ENCODE measurements around the gene RECQL. TPM values are rescaled to one million over a fixed set of nuclear protein-coding genes. Genes with fewer than 3 reads are reported as not detected.

The RECQL gene
- total RNA-seq, 1 experiment from 2014 or later = 40.3 TPM

DNA sequence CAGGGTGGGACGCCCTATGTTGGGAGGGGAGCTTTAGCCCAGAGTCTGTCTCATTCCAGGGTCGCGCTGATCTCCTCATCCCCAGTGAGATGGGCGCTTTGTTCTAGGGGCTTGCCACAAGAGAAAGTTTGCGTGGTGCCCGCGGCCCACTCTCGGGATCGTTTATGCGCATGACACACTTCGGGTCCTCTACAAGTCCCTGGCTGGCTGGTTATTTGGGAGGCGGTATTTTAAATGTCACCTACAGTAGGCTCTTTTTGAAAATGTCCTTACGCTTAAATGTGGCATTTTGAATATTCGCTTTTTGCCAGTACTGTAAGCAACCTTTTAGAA, 695 bp upstream of the RECQL start:
- POLR2A ChIA-PET = interaction anchor here (0.6 to 1.4 kb wide), 6 partner anchors 10 to 179 kb away, joined by 3 to 11 read pairs (median 6); partner anchors contain the start of genes LDHB and PYROXD1
- CTCF ChIA-PET = interaction anchor here (1.0 to 1.4 kb wide), 2 partner anchors 15 to 25 kb away, joined by 3 read pairs; no protein-coding TSS in a partner anchor
- no peak for ATAC-seq
- Mint-ChIP-seq H3K36me3 (peaks cover 7% of the 10 kb centered on the region; the same call in 1 of the 2 replicates), H3K9me3 (no peaks in the 10 kb centered on the region), H3K4me1 (peaks cover 14% of the 10 kb centered on the region), H3K4me3 (no peak overlapping the region), H3K27me3 (ENCODE audit: low read depth) (no peaks in the 10 kb centered on the region), H3K27ac (no peak overlapping the region)
- DNase-seq (ENCODE audit: low spot score) = no peak
- TF ChIP-seq ZNF263 (CRISPR knock-in tag; IDR thresholded peaks at IDR 0.05; ENCODE audit: low read depth) (no peak), MYBL2 (CRISPR knock-in tag; IDR thresholded peaks at IDR 0.05) (no peak), FOXJ3 (CRISPR knock-in tag; IDR thresholded peaks at IDR 0.05; ENCODE audit: borderline replicate concordance) (no peak), RORB (CRISPR knock-in tag; IDR thresholded peaks at IDR 0.05) (no peak), GABPB1 (CRISPR knock-in tag; IDR thresholded peaks at IDR 0.05) (no peak), OVOL2 (CRISPR knock-in tag; IDR thresholded peaks at IDR 0.05; ENCODE audit: borderline replicate concordance) (no peak), ESRRA (CRISPR knock-in tag; IDR thresholded peaks at IDR 0.05; ENCODE audit: borderline replicate concordance) (no peak), JAZF1 (CRISPR knock-in tag; IDR thresholded peaks at IDR 0.05) (no peak), NFE2L1 (CRISPR knock-in tag; IDR thresholded peaks at IDR 0.05) (no peak), HMGA2 (CRISPR knock-in tag; IDR thresholded peaks at IDR 0.05) (no peak), ZNF416 (CRISPR knock-in tag; IDR thresholded peaks at IDR 0.05) (no peak)
- TF ChIP-seq, protein P1, sequence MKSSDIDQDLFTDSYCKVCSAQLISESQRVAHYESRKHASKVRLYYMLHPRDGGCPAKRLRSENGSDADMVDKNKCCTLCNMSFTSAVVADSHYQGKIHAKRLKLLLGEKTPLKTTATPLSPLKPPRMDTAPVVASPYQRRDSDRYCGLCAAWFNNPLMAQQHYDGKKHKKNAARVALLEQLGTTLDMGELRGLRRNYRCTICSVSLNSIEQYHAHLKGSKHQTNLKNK (CRISPR knock-in tag; IDR thresholded peaks at IDR 0.05) = no peak
- TF ChIP-seq, protein P2, sequence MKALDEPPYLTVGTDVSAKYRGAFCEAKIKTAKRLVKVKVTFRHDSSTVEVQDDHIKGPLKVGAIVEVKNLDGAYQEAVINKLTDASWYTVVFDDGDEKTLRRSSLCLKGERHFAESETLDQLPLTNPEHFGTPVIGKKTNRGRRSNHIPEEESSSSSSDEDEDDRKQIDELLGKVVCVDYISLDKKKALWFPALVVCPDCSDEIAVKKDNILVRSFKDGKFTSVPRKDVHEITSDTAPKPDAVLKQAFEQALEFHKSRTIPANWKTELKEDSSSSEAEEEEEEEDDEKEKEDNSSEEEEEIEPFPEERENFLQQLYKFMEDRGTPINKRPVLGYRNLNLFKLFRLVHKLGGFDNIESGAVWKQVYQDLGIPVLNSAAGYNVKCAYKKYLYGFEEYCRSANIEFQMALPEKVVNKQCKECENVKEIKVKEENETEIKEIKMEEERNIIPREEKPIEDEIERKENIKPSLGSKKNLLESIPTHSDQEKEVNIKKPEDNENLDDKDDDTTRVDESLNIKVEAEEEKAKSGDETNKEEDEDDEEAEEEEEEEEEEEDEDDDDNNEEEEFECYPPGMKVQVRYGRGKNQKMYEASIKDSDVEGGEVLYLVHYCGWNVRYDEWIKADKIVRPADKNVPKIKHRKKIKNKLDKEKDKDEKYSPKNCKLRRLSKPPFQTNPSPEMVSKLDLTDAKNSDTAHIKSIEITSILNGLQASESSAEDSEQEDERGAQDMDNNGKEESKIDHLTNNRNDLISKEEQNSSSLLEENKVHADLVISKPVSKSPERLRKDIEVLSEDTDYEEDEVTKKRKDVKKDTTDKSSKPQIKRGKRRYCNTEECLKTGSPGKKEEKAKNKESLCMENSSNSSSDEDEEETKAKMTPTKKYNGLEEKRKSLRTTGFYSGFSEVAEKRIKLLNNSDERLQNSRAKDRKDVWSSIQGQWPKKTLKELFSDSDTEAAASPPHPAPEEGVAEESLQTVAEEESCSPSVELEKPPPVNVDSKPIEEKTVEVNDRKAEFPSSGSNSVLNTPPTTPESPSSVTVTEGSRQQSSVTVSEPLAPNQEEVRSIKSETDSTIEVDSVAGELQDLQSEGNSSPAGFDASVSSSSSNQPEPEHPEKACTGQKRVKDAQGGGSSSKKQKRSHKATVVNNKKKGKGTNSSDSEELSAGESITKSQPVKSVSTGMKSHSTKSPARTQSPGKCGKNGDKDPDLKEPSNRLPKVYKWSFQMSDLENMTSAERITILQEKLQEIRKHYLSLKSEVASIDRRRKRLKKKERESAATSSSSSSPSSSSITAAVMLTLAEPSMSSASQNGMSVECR (CRISPR knock-in tag; IDR thresholded peaks at IDR 0.05; ENCODE audit: borderline replicate concordance) = no peak
- TF ChIP-seq, protein P3, sequence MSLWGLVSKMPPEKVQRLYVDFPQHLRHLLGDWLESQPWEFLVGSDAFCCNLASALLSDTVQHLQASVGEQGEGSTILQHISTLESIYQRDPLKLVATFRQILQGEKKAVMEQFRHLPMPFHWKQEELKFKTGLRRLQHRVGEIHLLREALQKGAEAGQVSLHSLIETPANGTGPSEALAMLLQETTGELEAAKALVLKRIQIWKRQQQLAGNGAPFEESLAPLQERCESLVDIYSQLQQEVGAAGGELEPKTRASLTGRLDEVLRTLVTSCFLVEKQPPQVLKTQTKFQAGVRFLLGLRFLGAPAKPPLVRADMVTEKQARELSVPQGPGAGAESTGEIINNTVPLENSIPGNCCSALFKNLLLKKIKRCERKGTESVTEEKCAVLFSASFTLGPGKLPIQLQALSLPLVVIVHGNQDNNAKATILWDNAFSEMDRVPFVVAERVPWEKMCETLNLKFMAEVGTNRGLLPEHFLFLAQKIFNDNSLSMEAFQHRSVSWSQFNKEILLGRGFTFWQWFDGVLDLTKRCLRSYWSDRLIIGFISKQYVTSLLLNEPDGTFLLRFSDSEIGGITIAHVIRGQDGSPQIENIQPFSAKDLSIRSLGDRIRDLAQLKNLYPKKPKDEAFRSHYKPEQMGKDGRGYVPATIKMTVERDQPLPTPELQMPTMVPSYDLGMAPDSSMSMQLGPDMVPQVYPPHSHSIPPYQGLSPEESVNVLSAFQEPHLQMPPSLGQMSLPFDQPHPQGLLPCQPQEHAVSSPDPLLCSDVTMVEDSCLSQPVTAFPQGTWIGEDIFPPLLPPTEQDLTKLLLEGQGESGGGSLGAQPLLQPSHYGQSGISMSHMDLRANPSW (CRISPR knock-in tag; conservative IDR thresholded peaks at IDR 0.05; ENCODE audit: low read depth) = no peak
- TF ChIP-seq, protein P4, sequence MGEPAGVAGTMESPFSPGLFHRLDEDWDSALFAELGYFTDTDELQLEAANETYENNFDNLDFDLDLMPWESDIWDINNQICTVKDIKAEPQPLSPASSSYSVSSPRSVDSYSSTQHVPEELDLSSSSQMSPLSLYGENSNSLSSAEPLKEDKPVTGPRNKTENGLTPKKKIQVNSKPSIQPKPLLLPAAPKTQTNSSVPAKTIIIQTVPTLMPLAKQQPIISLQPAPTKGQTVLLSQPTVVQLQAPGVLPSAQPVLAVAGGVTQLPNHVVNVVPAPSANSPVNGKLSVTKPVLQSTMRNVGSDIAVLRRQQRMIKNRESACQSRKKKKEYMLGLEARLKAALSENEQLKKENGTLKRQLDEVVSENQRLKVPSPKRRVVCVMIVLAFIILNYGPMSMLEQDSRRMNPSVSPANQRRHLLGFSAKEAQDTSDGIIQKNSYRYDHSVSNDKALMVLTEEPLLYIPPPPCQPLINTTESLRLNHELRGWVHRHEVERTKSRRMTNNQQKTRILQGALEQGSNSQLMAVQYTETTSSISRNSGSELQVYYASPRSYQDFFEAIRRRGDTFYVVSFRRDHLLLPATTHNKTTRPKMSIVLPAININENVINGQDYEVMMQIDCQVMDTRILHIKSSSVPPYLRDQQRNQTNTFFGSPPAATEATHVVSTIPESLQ (CRISPR knock-in tag; IDR thresholded peaks at IDR 0.05) = no peak
- TF ChIP-seq, protein P5, sequence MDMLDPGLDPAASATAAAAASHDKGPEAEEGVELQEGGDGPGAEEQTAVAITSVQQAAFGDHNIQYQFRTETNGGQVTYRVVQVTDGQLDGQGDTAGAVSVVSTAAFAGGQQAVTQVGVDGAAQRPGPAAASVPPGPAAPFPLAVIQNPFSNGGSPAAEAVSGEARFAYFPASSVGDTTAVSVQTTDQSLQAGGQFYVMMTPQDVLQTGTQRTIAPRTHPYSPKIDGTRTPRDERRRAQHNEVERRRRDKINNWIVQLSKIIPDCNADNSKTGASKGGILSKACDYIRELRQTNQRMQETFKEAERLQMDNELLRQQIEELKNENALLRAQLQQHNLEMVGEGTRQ (CRISPR knock-in tag; IDR thresholded peaks at IDR 0.05) = no peak
- TF ChIP-seq, protein P6, sequence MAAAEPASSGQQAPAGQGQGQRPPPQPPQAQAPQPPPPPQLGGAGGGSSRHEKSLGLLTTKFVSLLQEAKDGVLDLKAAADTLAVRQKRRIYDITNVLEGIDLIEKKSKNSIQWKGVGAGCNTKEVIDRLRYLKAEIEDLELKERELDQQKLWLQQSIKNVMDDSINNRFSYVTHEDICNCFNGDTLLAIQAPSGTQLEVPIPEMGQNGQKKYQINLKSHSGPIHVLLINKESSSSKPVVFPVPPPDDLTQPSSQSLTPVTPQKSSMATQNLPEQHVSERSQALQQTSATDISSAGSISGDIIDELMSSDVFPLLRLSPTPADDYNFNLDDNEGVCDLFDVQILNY (CRISPR knock-in tag; IDR thresholded peaks at IDR 0.05) = no peak
- TF ChIP-seq, protein P7, sequence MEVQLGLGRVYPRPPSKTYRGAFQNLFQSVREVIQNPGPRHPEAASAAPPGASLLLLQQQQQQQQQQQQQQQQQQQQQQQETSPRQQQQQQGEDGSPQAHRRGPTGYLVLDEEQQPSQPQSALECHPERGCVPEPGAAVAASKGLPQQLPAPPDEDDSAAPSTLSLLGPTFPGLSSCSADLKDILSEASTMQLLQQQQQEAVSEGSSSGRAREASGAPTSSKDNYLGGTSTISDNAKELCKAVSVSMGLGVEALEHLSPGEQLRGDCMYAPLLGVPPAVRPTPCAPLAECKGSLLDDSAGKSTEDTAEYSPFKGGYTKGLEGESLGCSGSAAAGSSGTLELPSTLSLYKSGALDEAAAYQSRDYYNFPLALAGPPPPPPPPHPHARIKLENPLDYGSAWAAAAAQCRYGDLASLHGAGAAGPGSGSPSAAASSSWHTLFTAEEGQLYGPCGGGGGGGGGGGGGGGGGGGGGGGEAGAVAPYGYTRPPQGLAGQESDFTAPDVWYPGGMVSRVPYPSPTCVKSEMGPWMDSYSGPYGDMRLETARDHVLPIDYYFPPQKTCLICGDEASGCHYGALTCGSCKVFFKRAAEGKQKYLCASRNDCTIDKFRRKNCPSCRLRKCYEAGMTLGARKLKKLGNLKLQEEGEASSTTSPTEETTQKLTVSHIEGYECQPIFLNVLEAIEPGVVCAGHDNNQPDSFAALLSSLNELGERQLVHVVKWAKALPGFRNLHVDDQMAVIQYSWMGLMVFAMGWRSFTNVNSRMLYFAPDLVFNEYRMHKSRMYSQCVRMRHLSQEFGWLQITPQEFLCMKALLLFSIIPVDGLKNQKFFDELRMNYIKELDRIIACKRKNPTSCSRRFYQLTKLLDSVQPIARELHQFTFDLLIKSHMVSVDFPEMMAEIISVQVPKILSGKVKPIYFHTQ (CRISPR knock-in tag; IDR thresholded peaks at IDR 0.05) = no peak
- TF ChIP-seq, protein P8, sequence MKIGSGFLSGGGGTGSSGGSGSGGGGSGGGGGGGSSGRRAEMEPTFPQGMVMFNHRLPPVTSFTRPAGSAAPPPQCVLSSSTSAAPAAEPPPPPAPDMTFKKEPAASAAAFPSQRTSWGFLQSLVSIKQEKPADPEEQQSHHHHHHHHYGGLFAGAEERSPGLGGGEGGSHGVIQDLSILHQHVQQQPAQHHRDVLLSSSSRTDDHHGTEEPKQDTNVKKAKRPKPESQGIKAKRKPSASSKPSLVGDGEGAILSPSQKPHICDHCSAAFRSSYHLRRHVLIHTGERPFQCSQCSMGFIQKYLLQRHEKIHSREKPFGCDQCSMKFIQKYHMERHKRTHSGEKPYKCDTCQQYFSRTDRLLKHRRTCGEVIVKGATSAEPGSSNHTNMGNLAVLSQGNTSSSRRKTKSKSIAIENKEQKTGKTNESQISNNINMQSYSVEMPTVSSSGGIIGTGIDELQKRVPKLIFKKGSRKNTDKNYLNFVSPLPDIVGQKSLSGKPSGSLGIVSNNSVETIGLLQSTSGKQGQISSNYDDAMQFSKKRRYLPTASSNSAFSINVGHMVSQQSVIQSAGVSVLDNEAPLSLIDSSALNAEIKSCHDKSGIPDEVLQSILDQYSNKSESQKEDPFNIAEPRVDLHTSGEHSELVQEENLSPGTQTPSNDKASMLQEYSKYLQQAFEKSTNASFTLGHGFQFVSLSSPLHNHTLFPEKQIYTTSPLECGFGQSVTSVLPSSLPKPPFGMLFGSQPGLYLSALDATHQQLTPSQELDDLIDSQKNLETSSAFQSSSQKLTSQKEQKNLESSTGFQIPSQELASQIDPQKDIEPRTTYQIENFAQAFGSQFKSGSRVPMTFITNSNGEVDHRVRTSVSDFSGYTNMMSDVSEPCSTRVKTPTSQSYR (CRISPR knock-in tag; IDR thresholded peaks at IDR 0.05) = no peak
